ENCODE data around the gene PNMA6F.

Gene PNMA6F

GRCh38 chrX:153321381-153322124, at the start of gene PNMA6F:
TSS of gene PNMA6F (minus strand) at chrX:153321767. CDS start at chrX:153320674, 1,093 bp downstream.
- DNase-seq = no peak

- DNase-seq = no peak
These were observed 49.7 kb upstream of the PNMA6F start for GRCh38 chrX:153371256-153371655.

- no peak for DNase-seq
These were observed 48.9 kb upstream of the PNMA6F start for GRCh38 chrX:153370293-153371055.

GRCh38 chrX:153366878-153367538, 45.4 kb upstream of the PNMA6F start:
- DNase-seq = no peak

- no peak for DNase-seq
These were observed 44.6 kb upstream of the PNMA6F start for GRCh38 chrX:153366119-153366518.

GRCh38 chrX:153365670-153366069, 44.1 kb upstream of the PNMA6F start:
- no peak for DNase-seq

- no peak for DNase-seq
These were observed 40.3 kb upstream of the PNMA6F start for GRCh38 chrX:153361781-153362397.

GRCh38 chrX:153357877-153358276, 36.3 kb upstream of the PNMA6F start:
- no peak for DNase-seq

- DNase-seq = no peak
These were observed 31.8 kb upstream of the PNMA6F start for GRCh38 chrX:153353416-153353815.

GRCh38 chrX:153352858-153353257, 31.3 kb upstream of the PNMA6F start:
- DNase-seq = no peak

GRCh38 chrX:153351981-153352380, 30.4 kb upstream of the PNMA6F start:
- no peak for DNase-seq

- DNase-seq = no peak
These were observed 28.4 kb upstream of the PNMA6F start for GRCh38 chrX:153349952-153350351.

- DNase-seq = no peak
These were observed 26.9 kb upstream of the PNMA6F start for GRCh38 chrX:153348421-153348820.

- DNase-seq = no peak
These were observed 26.0 kb upstream of the PNMA6F start for GRCh38 chrX:153347530-153347929.

- DNase-seq = no peak
These were observed 22.1 kb upstream of the PNMA6F start for GRCh38 chrX:153343674-153344073.

- DNase-seq = no peak
These were observed 21.4 kb upstream of the PNMA6F start for GRCh38 chrX:153342762-153343558.

GRCh38 chrX:153340111-153340510, 18.5 kb upstream of the PNMA6F start:
- DNase-seq = no peak

- DNase-seq = no peak
These were observed 18.1 kb upstream of the PNMA6F start for GRCh38 chrX:153339662-153340061.

GRCh38 chrX:153338836-153339235, 17.3 kb upstream of the PNMA6F start:
- DNase-seq = no peak

GRCh38 chrX:153336988-153337387, 15.4 kb upstream of the PNMA6F start:
- DNase-seq = no peak

GRCh38 chrX:153336121-153336894, 14.7 kb upstream of the PNMA6F start:
- no peak for DNase-seq

Measured in NCI-H1417 treated with DMSO at 0.1 percent for 48 hours (cell line).